Astrocyte (in vitro differentiated cells and primary cell): ENCODE results near the gene INAVA. TPM values are rescaled to one million over a fixed set of nuclear protein-coding genes. Genes with fewer than 3 reads are reported as not detected.
"Not testable (repeated sequence)": the region's sequence is repeated elsewhere in the genome, so short reads cannot be mapped to it uniquely, and the experiment has no call there.

Experiments
- DNase-seq: peaks from one replicate; pipeline ENCODE4 v3.0.0-alpha.2; 2010; ENCODE audit warnings: low read depth
- FAIRE-seq: peaks from 2 replicates; lab custom pipeline; 2011; peaks lifted over from hg19 to GRCh38; lab: Jason Lieb, UNC
- H2AFZ ChIP-seq: 2 replicates; pipeline ENCODE4 v1.6.0; 2012; ENCODE audit warnings: low read depth, low read length, inconsistent platforms
- H3K27ac ChIP-seq: 2 replicates; pipeline ENCODE4 v1.5.1; 2011; ENCODE audit warnings: low read depth, low read length, inconsistent platforms
- H3K27me3 ChIP-seq: 2 replicates; pipeline ENCODE4 v1.6.0; 2011; ENCODE audit warnings: low read length, inconsistent platforms; ENCODE audit not compliant: insufficient read depth
- H3K36me3 ChIP-seq: 2 replicates; pipeline ENCODE4 v1.5.1; 2011; ENCODE audit warnings: low read length, inconsistent platforms; ENCODE audit not compliant: insufficient read depth
- H3K4me1 ChIP-seq: 2 replicates; pipeline ENCODE4 v1.5.1; 2011; ENCODE audit warnings: low read length, inconsistent platforms; ENCODE audit not compliant: insufficient read depth
- H3K4me2 ChIP-seq: 2 replicates; pipeline ENCODE4 v1.6.0; 2012; ENCODE audit warnings: low read length, inconsistent platforms
- H3K4me3 ChIP-seq: 2 replicates; pipeline ENCODE4 v1.5.1; 2011; ENCODE audit warnings: low read depth, mild to moderate bottlenecking, low read length, inconsistent platforms; ENCODE audit not compliant: insufficient read depth
- H3K79me2 ChIP-seq: 2 replicates; pipeline ENCODE4 v1.6.0; 2012; ENCODE audit warnings: mild to moderate bottlenecking, low read length, inconsistent platforms; ENCODE audit not compliant: insufficient read depth
- H3K9ac ChIP-seq: 2 replicates; pipeline ENCODE4 v1.6.0; 2012; ENCODE audit warnings: mild to moderate bottlenecking, low read length, inconsistent platforms
- H3K9me3 ChIP-seq: 2 replicates; pipeline ENCODE4 v1.5.1; 2012; ENCODE audit warnings: low read depth, mild to moderate bottlenecking, low read length, inconsistent platforms; ENCODE audit not compliant: insufficient read depth
- H4K20me1 ChIP-seq: 2 replicates; pipeline ENCODE4 v1.6.0; 2012; ENCODE audit warnings: low read length, inconsistent platforms; ENCODE audit not compliant: insufficient read depth
- H3K27ac Mint-ChIP-seq: one replicate; pipeline ENCODE4 v1.8.0; 2021; ENCODE audit warnings: mild to moderate bottlenecking, mixed read lengths; ENCODE audit not compliant: unreplicated experiment
- H3K27me3 Mint-ChIP-seq: one replicate; pipeline ENCODE4 v1.8.0; 2021; ENCODE audit warnings: low read depth, mixed read lengths; ENCODE audit not compliant: unreplicated experiment
- H3K36me3 Mint-ChIP-seq: one replicate; pipeline ENCODE4 v1.8.0; 2021; ENCODE audit warnings: low read depth, mixed read lengths; ENCODE audit not compliant: unreplicated experiment
- H3K4me1 Mint-ChIP-seq: one replicate; pipeline ENCODE4 v1.8.0; 2021; ENCODE audit warnings: low read depth, mixed read lengths; ENCODE audit not compliant: unreplicated experiment
- H3K4me3 Mint-ChIP-seq: one replicate; pipeline ENCODE4 v1.8.0; 2021; ENCODE audit warnings: mild to moderate bottlenecking, moderate library complexity, mixed read lengths; ENCODE audit not compliant: unreplicated experiment
- H3K9me3 Mint-ChIP-seq: one replicate; pipeline ENCODE4 v1.8.0; 2021; ENCODE audit warnings: mild to moderate bottlenecking, mixed read lengths; ENCODE audit not compliant: unreplicated experiment
- EZH2 ChIP-seq: IDR thresholded peaks from 2 replicates; pipeline ENCODE4 v1.6.1; 2012; ENCODE audit warnings: mild to moderate bottlenecking, low read length, inconsistent platforms; ENCODE audit not compliant: insufficient read depth
- total RNA-seq: library from RNA; stranded (reverse); gene quantifications from 2 replicates; pipeline ENCODE4 v1.2.1, GENCODE V29; 2021
- TF ChIP-seq, protein P1 (sequence below): IDR thresholded peaks from 2 replicates; pipeline ENCODE4 v1.5.1; 2011; ENCODE audit warnings: low read depth, mild to moderate bottlenecking, inconsistent platforms, low read length, moderate library complexity; ENCODE audit not compliant: insufficient read depth

INAVA gene
- total RNA-seq, 1 donor from 2014 or later, result 10.3 TPM

- Histone ChIP-seq H3K4me3 (no peak overlapping the region), H3K4me2 (no peak overlapping the region), H3K27ac (no peak overlapping the region), H3K27me3 (peaks cover 4% of the 10 kb centered on the region), H3K4me1 (no peaks in the 10 kb centered on the region), H4K20me1 (no peaks in the 10 kb centered on the region), H3K9me3 (no peaks in the 10 kb centered on the region), H3K9ac (no peak overlapping the region), H2AFZ (no peak overlapping the region), H3K79me2 (no peaks in the 10 kb centered on the region), H3K36me3 (no peaks in the 10 kb centered on the region)
- Mint-ChIP-seq H3K36me3 (no peaks in the 10 kb centered on the region), H3K4me3 (no peak overlapping the region), H3K27ac (no peak overlapping the region), H3K9me3 (peaks cover 10% of the 10 kb centered on the region), H3K27me3 (peaks cover 3% of the 10 kb centered on the region), H3K4me1 (no peaks in the 10 kb centered on the region)
- DNase-seq, result no peak
- no peak for FAIRE-seq
- TF ChIP-seq EZH2, result no peak
- TF ChIP-seq, protein P1, sequence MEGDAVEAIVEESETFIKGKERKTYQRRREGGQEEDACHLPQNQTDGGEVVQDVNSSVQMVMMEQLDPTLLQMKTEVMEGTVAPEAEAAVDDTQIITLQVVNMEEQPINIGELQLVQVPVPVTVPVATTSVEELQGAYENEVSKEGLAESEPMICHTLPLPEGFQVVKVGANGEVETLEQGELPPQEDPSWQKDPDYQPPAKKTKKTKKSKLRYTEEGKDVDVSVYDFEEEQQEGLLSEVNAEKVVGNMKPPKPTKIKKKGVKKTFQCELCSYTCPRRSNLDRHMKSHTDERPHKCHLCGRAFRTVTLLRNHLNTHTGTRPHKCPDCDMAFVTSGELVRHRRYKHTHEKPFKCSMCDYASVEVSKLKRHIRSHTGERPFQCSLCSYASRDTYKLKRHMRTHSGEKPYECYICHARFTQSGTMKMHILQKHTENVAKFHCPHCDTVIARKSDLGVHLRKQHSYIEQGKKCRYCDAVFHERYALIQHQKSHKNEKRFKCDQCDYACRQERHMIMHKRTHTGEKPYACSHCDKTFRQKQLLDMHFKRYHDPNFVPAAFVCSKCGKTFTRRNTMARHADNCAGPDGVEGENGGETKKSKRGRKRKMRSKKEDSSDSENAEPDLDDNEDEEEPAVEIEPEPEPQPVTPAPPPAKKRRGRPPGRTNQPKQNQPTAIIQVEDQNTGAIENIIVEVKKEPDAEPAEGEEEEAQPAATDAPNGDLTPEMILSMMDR, result no peak
Measured at GRCh38 chr1:200934676-200935245, 40.1 kb downstream of the INAVA start.

- not testable (repeated sequence) for H3K27me3 ChIP-seq, H4K20me1 ChIP-seq, H3K4me3 ChIP-seq, H3K27ac Mint-ChIP-seq, FAIRE-seq, H3K4me3 Mint-ChIP-seq, H3K27me3 Mint-ChIP-seq, H3K4me1 Mint-ChIP-seq, H3K27ac ChIP-seq, H3K9ac ChIP-seq, H2AFZ ChIP-seq, H3K36me3 Mint-ChIP-seq, H3K4me1 ChIP-seq, H3K9me3 Mint-ChIP-seq, H3K4me2 ChIP-seq, H3K36me3 ChIP-seq, DNase-seq, H3K79me2 ChIP-seq, H3K9me3 ChIP-seq
Measured at GRCh38 chr1:200935286-200935962, 40.7 kb downstream of the INAVA start.

DNA sequence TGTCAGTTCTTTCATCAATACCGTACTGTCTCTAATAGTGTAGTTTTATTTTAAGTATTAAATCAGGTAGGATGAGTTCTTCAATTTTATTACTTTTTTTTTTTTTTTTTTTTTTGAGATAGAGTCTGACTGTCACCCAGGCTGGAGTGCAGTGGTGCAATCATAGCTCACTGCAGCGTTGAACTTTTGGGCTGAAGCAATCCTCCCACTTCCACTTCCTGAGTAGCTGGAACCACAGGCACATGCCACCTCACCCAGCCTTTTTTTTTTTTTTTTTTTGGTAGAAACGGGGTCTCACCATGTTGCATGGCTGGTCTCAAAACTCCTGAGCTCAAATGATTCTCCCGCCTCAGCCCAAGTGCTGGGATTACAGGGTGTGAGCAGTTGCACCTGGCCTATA, 44.3 kb downstream of the INAVA start:
- H4K20me1 ChIP-seq, result no peaks in the 10 kb centered on the region
- DNase-seq (no peak), FAIRE-seq (no peak)
- Mint-ChIP-seq H3K4me1 (no peaks in the 10 kb centered on the region), H3K27ac (no peak overlapping the region), H3K27me3 (peaks cover 2% of the 10 kb centered on the region), H3K9me3 (no peaks in the 10 kb centered on the region), H3K4me3 (no peak overlapping the region), H3K36me3 (no peaks in the 10 kb centered on the region)
- no peaks in the 10 kb centered on the region for H3K4me1 ChIP-seq
- no peak overlapping the region for H2AFZ ChIP-seq
- no peak overlapping the region for H3K9ac ChIP-seq
- no peaks in the 10 kb centered on the region for H3K27me3 ChIP-seq
- no peaks in the 10 kb centered on the region for H3K36me3 ChIP-seq
- H3K4me2 ChIP-seq, result no peak overlapping the region
- H3K9me3 ChIP-seq, result no peaks in the 10 kb centered on the region
- H3K79me2 ChIP-seq, result no peaks in the 10 kb centered on the region
- no peak overlapping the region for H3K27ac ChIP-seq
- TF ChIP-seq, protein P1, result no peak
- TF ChIP-seq EZH2, result no peak
- no peak overlapping the region for H3K4me3 ChIP-seq
